ENCODE data around the gene PTAFR.
"Not testable (repeated sequence)": the region's sequence is repeated elsewhere in the genome, so short reads cannot be mapped to it uniquely, and the experiment has no call there.

The PTAFR gene

DNA sequence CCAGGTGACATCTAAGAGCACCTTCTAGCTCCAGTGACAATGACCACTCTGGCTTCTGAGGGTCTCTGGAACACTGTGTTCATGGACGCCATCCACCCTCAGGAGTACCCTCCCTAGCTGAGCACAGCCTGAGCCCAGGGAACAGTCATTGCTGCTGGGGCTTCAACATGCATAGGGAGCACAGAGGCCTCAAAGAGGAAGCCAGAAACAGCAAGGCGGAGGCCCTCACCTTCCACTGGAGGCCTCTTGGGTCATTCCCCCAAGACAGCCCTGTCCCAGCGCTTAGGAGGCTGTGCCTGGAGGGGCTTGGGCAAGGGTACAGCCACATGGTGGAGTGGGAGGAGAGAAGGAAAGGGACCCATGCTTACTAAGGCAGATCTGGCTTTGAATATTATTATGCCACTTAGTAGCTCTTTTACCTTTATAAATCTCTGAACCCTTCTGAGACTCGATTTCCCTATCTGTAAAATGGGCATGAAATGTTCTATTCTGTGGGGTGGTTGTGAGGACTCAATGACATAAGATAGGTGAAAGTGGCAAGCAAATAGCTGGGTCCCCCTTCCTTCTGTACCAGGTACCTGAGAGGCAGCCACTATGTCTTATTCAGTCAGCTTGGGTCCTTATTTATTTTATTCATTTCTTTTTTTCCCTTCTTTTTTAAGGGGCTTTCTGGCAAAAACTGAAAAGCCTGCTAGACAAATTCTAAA lies 32.8 kb downstream of the PTAFR start:
- no peak for FAIRE-seq

DNA sequence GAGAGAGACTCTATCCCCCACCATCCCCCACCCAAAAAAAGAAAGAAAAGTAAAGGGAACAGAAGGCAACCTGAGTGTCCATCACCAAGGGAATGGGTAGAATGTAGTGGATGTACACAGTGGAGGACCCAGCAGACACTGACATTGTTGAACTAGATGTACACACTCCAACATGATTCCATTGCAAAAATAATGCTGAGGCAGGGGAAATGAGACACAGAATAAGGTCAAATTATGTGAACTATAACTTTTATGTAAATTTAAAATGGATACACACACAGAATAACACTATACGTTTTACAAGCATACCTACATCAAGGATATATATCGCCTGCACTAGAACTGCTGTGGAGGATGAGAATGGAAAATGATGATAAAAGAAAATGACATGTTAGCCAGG lies 34.8 kb downstream of the PTAFR start:
- no peak for FAIRE-seq

- FAIRE-seq: not testable (repeated sequence)
These were observed 36.6 kb downstream of the PTAFR start for GRCh38 chr1:28139866-28140265.

DNA sequence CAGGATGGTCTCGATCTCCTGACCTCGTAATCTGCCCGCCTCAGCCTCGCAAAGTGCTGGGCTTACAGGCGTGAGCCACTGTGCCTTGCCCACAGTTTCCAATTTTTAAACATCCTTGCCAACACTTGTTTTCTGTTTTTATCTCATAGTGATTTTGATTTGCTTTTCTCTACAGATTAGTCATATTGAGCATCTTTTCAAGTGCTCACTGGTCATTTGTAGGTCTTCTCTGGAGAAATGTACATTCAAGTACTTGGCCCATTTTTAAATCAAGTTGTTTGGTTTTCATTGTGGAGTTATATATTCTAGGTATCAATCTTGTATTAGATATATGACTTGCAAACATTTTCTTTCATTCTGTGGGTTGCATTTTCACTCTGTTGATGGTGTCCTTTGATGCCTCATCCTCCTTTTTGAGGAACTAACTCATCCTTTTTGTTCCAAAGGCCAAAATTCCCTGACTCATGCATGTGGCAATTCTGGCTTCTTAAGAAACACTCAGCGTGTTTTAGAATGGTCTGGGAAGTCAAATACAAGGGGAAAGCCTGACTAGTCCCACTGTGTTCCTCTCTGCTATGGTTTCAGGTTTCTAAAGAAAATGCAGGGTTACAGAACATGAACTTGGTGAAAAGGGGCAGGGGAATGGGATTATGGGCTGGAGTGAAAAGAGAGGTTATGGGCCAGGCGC lies 37.3 kb downstream of the PTAFR start:
- no peak for FAIRE-seq

DNA sequence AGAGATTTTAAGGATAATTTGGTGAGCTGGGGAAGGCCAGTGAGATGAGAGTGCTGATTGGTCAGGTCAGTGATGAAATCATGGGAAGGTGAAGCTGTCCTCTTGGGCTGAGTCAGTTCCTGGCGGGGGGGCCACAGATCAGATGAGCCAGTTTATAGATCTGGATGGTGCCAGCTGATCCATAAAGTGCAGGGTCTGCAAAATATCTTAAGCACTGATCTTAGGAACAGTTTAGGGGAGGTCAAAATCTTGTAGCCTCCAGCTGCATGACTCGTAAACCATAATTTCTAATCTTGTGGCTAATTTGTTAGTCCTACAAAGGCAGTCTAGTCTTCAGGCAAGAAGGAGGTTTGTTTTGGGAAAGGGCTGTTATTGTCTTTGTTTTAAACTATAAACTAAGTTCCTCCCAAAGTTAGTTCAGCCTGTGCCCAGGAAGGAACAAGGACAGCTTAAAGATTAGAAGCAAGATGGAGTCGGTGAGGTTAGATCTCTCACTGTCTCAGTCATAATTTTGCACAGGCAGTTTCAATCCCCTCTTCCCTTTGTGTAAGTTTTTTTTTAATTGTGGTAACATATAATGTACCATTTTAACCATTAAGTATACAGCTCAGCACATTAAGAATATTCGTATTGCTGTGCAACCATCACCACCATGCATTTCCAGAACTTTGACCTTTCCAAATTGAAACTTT lies 39.4 kb downstream of the PTAFR start:
- FAIRE-seq: no peak

- FAIRE-seq: no peak
These were observed 40.1 kb downstream of the PTAFR start for GRCh38 chr1:28136169-28136921.

DNA sequence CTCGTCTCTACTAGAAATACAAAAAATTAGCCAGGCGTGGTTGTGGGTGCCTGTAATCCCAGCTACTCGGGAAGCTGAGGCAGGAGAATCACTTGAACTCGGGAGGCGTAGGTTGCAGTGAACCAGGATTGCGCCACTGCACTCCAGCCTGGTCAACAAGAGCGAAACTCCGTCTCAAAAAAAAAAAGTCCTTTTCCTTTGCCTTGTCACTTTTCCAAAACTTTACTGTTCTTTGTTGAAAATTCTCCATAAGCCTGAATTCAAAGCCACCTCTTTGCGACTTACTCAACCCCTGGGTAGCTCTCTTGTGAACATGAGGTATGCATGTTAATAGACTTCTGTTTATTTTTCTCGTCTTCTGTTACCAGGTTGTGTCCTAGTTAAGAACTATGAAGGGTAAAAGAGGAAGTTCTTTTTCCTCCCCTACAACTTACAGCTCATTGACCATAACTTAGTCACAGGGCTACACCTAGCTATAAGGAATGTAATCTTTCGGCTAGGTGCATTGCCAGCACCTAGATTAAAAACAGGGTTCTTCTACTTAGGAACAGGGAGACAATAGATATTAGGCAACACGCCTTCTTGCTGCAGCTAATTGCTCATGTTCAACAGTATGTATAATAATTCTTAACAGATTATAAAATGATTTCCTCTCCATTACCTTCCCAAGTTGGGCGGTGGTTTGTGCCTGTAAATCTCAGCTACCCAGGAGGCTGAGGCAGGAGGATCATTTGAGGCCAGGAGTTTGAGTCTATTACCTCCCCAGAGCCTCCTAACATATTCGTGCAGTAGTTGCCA lies 40.9 kb downstream of the PTAFR start:
- FAIRE-seq: no peak

- no peak for FAIRE-seq
These were observed 41.8 kb downstream of the PTAFR start for GRCh38 chr1:28134651-28135207.

DNA sequence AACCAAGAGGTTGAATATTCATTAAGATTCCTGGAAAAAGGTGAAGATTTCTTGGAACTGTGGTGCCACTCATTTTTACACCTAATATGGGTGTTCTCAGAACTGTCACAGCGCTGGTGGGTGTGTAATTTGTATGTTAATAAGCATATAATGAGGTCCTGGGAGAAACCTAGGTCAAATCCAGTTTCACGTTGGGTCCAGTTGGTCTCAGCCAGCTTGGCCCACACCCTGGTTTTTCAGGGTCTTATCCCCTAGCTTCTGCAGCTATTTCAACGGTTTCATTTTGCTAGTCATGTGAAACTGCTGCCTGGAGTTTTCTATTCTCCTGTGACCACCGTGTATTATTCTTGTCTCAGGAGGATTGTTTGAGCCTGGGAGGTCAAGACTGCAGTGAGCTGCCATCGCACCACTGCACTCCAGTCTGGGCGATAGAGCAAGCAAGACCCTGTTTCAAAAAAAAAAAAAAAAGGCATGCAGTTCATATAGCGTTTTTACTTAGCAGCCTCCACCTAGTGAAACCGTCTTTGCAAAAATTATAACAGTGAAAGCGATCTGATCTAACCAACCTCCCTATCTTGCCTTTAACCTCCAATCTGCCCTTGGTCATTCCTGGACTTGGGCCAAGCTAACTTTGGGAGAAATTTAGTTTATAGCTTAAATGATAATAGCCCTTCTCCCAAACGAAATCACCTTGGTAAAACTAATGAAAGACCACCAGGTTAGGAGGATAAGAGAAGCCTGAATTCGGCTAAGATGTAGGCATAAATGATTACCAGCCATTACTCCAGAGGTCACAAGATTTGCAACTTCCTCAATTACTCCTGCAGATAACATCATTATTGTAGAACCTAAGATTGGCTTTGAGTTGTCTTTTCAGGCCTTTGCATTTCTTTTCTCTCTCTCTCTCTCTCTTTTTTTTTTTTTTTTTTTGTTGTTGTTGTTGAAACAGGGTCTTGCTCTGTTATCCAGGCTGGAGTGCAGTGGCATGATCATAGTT lies 44.0 kb downstream of the PTAFR start:
- no peak for FAIRE-seq

GRCh38 chr1:28130901-28131300 lies 45.6 kb downstream of the PTAFR start:
- FAIRE-seq: no peak

DNA sequence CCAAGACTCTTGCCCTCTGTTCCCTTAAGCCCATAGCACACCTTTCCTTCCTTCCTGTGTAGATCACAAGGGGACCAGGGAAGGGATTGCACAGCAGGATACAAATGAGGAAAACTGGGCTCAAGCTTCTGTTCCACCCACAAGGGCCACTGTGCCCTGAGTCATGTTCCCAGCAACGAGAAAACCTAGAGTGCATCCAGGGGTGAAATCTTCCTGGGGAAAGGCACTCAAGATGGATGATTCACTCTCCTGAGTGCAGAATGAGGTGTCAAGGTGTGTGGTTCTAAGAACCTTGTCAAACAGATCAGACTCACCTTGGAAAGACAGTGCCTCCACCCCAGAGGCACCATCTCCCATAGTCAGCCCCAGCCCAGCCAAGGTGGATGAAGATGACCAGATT lies 47.3 kb downstream of the PTAFR start:
- FAIRE-seq: no peak

- FAIRE-seq: no peak
These were observed 48.8 kb downstream of the PTAFR start for GRCh38 chr1:28127617-28128257.

DNA sequence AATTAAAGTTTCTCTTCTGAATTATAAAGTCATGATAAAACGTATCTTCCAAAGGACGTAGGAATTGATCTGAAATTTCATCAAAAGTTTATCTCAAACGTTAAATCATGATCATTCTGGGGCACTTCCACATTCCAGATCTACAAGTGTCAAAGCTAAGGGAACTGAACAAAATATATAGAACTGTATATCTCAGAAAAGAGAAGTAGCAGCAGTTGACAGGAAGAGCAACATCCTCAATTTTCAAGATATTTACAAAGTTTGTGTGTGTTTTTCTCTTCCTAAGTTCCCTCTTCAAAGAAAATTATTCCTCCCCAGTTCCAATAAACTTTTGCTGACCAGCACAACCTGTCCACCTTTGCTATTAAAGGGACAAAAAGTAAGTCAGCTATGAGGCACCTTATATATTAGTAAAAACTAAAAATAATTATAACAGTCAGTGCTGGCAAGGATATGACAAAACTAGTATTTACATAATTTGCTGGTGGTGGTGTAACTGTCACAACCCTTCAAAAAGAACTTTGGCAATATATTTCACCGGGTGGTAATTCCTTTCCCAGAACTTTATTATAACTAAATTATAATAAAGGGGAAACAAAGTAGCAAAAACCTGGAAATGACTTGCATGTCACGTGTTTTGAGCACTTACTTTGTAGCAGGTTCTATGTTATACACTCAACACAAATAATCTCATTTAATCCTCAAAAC lies 49.6 kb downstream of the PTAFR start:
- no peak for FAIRE-seq

DNA sequence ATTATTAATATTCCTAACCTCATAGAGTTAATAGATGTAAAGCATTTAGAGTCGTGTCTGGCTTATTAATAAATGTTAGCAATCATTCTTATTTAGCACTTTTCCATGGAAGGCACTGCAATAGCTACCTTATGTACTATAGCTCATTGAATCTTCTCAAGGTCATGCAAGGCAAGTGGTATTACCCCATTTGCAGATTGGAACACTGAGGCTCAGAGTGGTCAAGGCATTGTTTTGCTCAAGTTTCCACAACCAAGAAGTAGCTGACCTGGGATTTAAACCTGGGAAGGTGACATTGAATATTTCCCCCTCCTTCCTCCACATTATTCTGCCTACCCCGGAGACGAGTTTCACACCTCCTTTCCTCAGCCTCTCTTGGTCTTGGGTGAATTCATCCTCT lies 50.3 kb downstream of the PTAFR start:
- FAIRE-seq: no peak

DNA sequence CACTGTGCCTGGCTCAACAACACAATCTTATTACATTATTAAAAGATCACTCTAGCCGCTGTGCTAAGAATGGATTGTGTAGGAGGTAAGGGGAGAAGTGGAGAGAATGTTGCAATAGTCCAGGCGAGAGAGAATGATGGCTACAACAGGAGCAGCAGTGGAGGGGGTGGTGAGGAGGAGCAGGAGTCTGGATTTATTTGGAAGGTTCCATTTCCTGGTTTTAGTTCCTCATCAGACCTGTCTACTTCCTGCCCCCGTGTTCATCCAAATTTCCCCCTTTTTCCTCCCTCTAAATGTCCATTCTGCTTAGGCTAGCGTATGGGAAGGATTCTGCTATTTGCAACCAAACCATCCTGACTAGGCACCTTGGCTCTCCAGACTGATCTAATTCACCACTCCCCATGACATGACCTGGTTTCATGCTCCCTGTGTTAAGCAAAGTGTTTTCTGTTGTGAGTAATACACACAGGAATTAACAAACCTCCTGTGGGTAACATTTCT lies 53.0 kb downstream of the PTAFR start:
- no peak for FAIRE-seq

- FAIRE-seq: no peak
These were observed 54.3 kb downstream of the PTAFR start for GRCh38 chr1:28122183-28122582.

GRCh38 chr1:28119556-28119955 lies 56.9 kb downstream of the PTAFR start:
- no peak for FAIRE-seq

- FAIRE-seq: no peak
These were observed 57.7 kb downstream of the PTAFR start for GRCh38 chr1:28118640-28119307.

DNA sequence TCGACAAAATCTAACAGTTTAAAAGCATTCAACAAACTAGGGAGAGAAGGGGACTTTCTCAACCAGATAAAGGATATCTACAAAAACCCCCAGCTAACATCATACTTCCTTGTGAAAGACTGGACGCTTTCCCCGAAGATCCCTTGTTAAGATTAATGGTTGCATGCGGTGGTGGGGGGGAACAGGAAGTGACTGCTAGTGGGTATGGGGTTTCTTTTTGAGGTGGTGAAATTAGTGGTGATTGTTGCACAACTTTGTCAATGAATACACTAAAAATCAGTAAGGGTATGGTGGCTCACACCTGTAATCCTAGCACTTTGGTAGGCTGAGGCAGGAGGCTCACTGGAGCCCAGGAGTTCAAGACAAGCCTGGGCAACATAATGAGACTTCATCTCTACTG lies 61.2 kb downstream of the PTAFR start:
- FAIRE-seq: no peak

Measured in TTC549 (cell line).